K562 (cell line): ENCODE results near the gene SLBP. TPM values are rescaled to one million over a fixed set of nuclear protein-coding genes. Genes with fewer than 3 reads are reported as not detected.
A peak's percentile ranks its signal among the peaks of the same experiment; 100 is the strongest.

ENCODE experiments used
- ATAC-seq: fragments of 200-7000 bp; cut with Tn5 transposase; 3 replicates; pipeline ENCODE4 v1.9.1; 2020; ENCODE audit warnings: moderate library complexity
- BruUV-seq: library from RNA; stranded (reverse); fragments of 400-500 nt; replicated peaks from 2 replicates; lab custom pipeline; 2021; lab: Mats Ljungman, UMichigan
- CTCF ChIA-PET: fragments of 300-600 bp; formaldehyde crosslinking; extraction: SDS; loops from one replicate; lab custom pipeline; 2021; ENCODE audit warnings: low intra/inter-chr PET ratio; lab: Yijun Ruan, JAX
- POLR2A ChIA-PET: fragments of 300-600, 350-650 bp; sonication (Branson Sonifier 250); formaldehyde crosslinking; extraction: SDS; loops from one replicate; lab custom pipeline; 2021; ENCODE audit warnings: antibody characterized with exemption, inconsistent platforms; lab: Yijun Ruan, JAX
- DNase-seq, 4 experiments: peaks; one replicate each; pipeline versions ENCODE4 v3.0.0 to v3.0.0-alpha.2; 2011 to 2018; ENCODE audit warnings: low spot score in 3 of 4, mixed read lengths in 3 of 4; ENCODE audit errors: extremely low read depth in 1 of 4
- FAIRE-seq: peaks from 2 replicates; lab custom pipeline; 2011; peaks lifted over from hg19 to GRCh38; lab: Jason Lieb, UNC
- H2AFZ ChIP-seq: 2 replicates; pipeline ENCODE4 v1.6.0; 2011; ENCODE audit warnings: low read depth, low read length, control low read depth, inconsistent platforms
- H3K27ac ChIP-seq: fragments of 200-600 bp; 3 replicates; pipeline ENCODE4 v1.8.0; 2011; ENCODE audit warnings: low read depth, mild to moderate bottlenecking, control low read depth, inconsistent platforms, low read length, moderate library complexity, mixed read lengths; ENCODE audit errors: extremely low read depth
- H3K27me3 ChIP-seq, 2 experiments: fragments of 300-600 bp in 1 of 2; 2 replicates in 1 of 2; 3 replicates in 1 of 2; pipeline versions ENCODE4 v1.6.0 to v1.8.0; 2011; ENCODE audit warnings: inconsistent platforms in 2 of 2, low read length in 2 of 2, mild to moderate bottlenecking in 1 of 2, mixed read lengths in 1 of 2, moderate library complexity in 1 of 2; ENCODE audit not compliant: control insufficient read depth in 2 of 2, insufficient read depth in 2 of 2
- H3K36me3 ChIP-seq: fragments of 300-600 bp; 3 replicates; pipeline ENCODE4 v1.8.0; 2011; ENCODE audit warnings: mild to moderate bottlenecking, low read length, inconsistent platforms; ENCODE audit not compliant: control insufficient read depth, insufficient read depth
- H3K4me1 ChIP-seq, 2 experiments: fragments of 200-600 bp in 1 of 2; replicated peaks in 1 of 2; 2 replicates in 1 of 2; 3 replicates in 1 of 2; pipeline versions ENCODE4 v1.5.1 to v1.8.0; 2011; ENCODE audit warnings: inconsistent platforms in 2 of 2, low read length in 2 of 2, mild to moderate bottlenecking in 1 of 2, mixed read lengths in 1 of 2, moderate library complexity in 1 of 2; ENCODE audit not compliant: control insufficient read depth in 2 of 2, insufficient read depth in 2 of 2
- H3K4me2 ChIP-seq: 2 replicates; pipeline ENCODE4 v1.6.1; 2011; ENCODE audit warnings: low read length, control low read depth, inconsistent platforms, mixed read lengths; ENCODE audit not compliant: insufficient read depth
- H3K4me3 ChIP-seq: fragments of 200-600 bp; sonication (generic), shearing (Covaris generic); 2 replicates; pipeline ENCODE4 v1.5.1; 2016; ENCODE audit warnings: control low read depth, inconsistent platforms
- H3K79me2 ChIP-seq: fragments of 200-600 bp; 3 replicates; pipeline ENCODE4 v1.8.0; 2011; ENCODE audit warnings: low read length, inconsistent platforms; ENCODE audit not compliant: control insufficient read depth, insufficient read depth
- H3K9ac ChIP-seq, 2 experiments: 2 replicates each; pipeline versions ENCODE4 v1.6.0 to v1.6.1; 2011; ENCODE audit warnings: low read depth in 2 of 2, low read length in 2 of 2, control low read depth in 1 of 2, inconsistent platforms in 1 of 2, mild to moderate bottlenecking in 1 of 2, mixed read lengths in 1 of 2; ENCODE audit not compliant: insufficient read depth in 1 of 2
- H3K9me1 ChIP-seq: one replicate; pipeline ENCODE4 v1.6.0; 2011; ENCODE audit warnings: inconsistent platforms, mild to moderate bottlenecking, low read length, moderate library complexity; ENCODE audit not compliant: control insufficient read depth, insufficient read depth
- H3K9me3 ChIP-seq: replicated peaks from 2 replicates; pipeline ENCODE4 v1.5.1; 2011; ENCODE audit warnings: low read depth, low read length, inconsistent platforms; ENCODE audit not compliant: control insufficient read depth, insufficient read depth
- H4K20me1 ChIP-seq: replicated peaks from 2 replicates; pipeline ENCODE4 v1.6.1; 2011; ENCODE audit warnings: low read length, inconsistent platforms, mixed read lengths; ENCODE audit not compliant: control insufficient read depth, insufficient read depth
- ATF7 ChIP-seq: fragments of 450-650 bp; IDR thresholded peaks from 2 replicates; pipeline ENCODE4 v1.7.1; 2014; ENCODE audit warnings: mild to moderate bottlenecking, moderate library complexity
- CREM ChIP-seq: IDR thresholded peaks from 2 replicates; pipeline ENCODE4 v1.6.1; 2014; ENCODE audit warnings: antibody characterized with exemption, low read depth
- GATAD2B ChIP-seq: fragments of 450-650 bp; IDR thresholded peaks from 2 replicates; pipeline ENCODE4 v1.6.1; 2017; ENCODE audit warnings: mild to moderate bottlenecking, borderline replicate concordance
- HOXB6 ChIP-seq: fragments of 250-450 bp; sonication (Bioruptor Pico); IDR thresholded peaks from 2 replicates; pipeline ENCODE4 v1.5.1; 2022; ENCODE audit warnings: mild to moderate bottlenecking, borderline replicate concordance
- MAFG ChIP-seq: fragments of 450-650 bp; conservative IDR thresholded peaks from 2 replicates; pipeline ENCODE4 v1.6.1; 2016; ENCODE audit warnings: missing genetic modification characterization, missing compliant biosample characterization
- NFE2L1 ChIP-seq: fragments of 450-650 bp; IDR thresholded peaks from 2 replicates; pipeline ENCODE4 v1.6.1; 2016; ENCODE audit warnings: missing genetic modification characterization, low read depth, mild to moderate bottlenecking, missing compliant biosample characterization, moderate library complexity, borderline replicate concordance
- POLR2A ChIP-seq: fragments of 450-650 bp; conservative IDR thresholded peaks from 2 replicates; pipeline ENCODE4 v1.6.1; 2016
- ZFPM2 ChIP-seq: fragments of 250-450 bp; sonication (Bioruptor Pico); IDR thresholded peaks from 2 replicates; pipeline ENCODE4 v1.5.1; 2022; ENCODE audit warnings: mild to moderate bottlenecking
- ZNF324 ChIP-seq: fragments of 250-450 bp; sonication (Bioruptor Pico); IDR thresholded peaks from 2 replicates; pipeline ENCODE4 v1.4.0; 2020; ENCODE audit warnings: mild to moderate bottlenecking
- ZNF592 ChIP-seq: fragments of 450-650 bp; IDR thresholded peaks from 2 replicates; pipeline ENCODE4 v1.6.1; 2017; ENCODE audit warnings: antibody characterized with exemption, mild to moderate bottlenecking
- WGBS: fragments of 100-300 bp; shearing (Covaris generic); methylation state at CpG from one replicate; pipeline ENCODE4 v1.1.6; 2016; ENCODE audit warnings: low coverage, mixed read lengths; ENCODE audit not compliant: insufficient coverage; ENCODE audit errors: missing lambda C conversion rate; 5-methylcytosine and 5-hydroxymethylcytosine counted together
- in situ Hi-C: fragments of 300-500 bp; cut with MboI; formaldehyde crosslinking; loops from 4 replicates; pipeline ENCODE4 v1.15.0; 2018; ENCODE audit warnings: inconsistent platforms, mixed read lengths
- intact Hi-C: fragments of 100-400 bp; cut with micrococcal nuclease; formaldehyde crosslinking; loops from 2 replicates; pipeline ENCODE4 v1.14.2; 2022
- polyA plus RNA-seq, 8 experiments: library from polyadenylated mRNA; depleted of rRNA in 4 of 8; stranded (reverse) in 5 of 8; unstranded in 3 of 8; fragments of >200 nt; fragmentation: Nextera tagmentation in 2 of 8; fragmentation: Illumina TruSeq in 1 of 8; extraction: Ambion mirVana in 2 of 8; extraction: Trizol in 1 of 8; gene quantifications; 2 replicates each; pipeline versions ENCODE4 v1.2.1 to v1.2.3, GENCODE V29; 2011 to 2014; ENCODE audit warnings: inconsistent platforms in 1 of 8, missing spikeins in 1 of 8
- total RNA-seq, 7 experiments: library from RNA; depleted of rRNA in 6 of 7; stranded (reverse); fragments of >200 nt in 6 of 7; fragmentation: Illumina TruSeq in 2 of 7; extraction: Trizol in 2 of 7; gene quantifications; 2 replicates each; pipeline versions ENCODE4 v1.2.1 to v1.2.3, GENCODE V29; 2011 to 2021; ENCODE audit warnings: low replicate concordance in 1 of 7

Gene SLBP
- total and polyA plus RNA-seq, 9 of the 15 experiments (the other 6 are each of a cell fraction or from before 2014, with no cell fraction given) = 49.4 to 221 (median 162) TPM

- CTCF ChIA-PET = no interaction called here
- POLR2A ChIA-PET = no interaction called here
- FAIRE-seq = peak; percentile 64
Observed at GRCh38 chr4:1678244-1678643, 33.9 kb downstream of the SLBP start.

GRCh38 chr4:1676605-1677525 is 35.3 kb downstream of the SLBP start:
- H2AFZ ChIP-seq = peak overlapping the region; percentile 87
- no peaks in the 10 kb centered on the region for H3K9me1 ChIP-seq
- intact Hi-C loops (no loop called here), in situ Hi-C loops (no loop called here)
- H4K20me1 ChIP-seq = no peaks in the 10 kb centered on the region
- ATAC-seq (peak; percentile 96), FAIRE-seq (peak; percentile 100), DNase-seq (peak; percentile 65 to 85 (median 74))
- H3K9ac ChIP-seq = peak overlapping the region; percentile 53 to 74
- no peaks in the 10 kb centered on the region for H3K27me3 ChIP-seq
- peaks cover 15 to 38% of the 10 kb centered on the region in 2 experiments for H3K4me1 ChIP-seq
- H3K4me2 ChIP-seq = peak overlapping the region; percentile 46; the same call in 1 of the 2 replicates
- H3K27ac ChIP-seq = peak overlapping the region; percentile 63
- no peaks in the 10 kb centered on the region for H3K9me3 ChIP-seq
- WGBS = 41% methylated on average over 24 of the region's 25 CpGs
- no peaks in the 10 kb centered on the region for H3K36me3 ChIP-seq
- no peak overlapping the region for H3K4me3 ChIP-seq
- ChIA-PET POLR2A (interaction anchor here (1.0 to 1.1 kb wide), 3 partner anchors 9 to 47 kb away, joined by 3 to 4 read pairs (median 4); no protein-coding TSS in a partner anchor), CTCF (no interaction called here)
- no peaks in the 10 kb centered on the region for H3K79me2 ChIP-seq
- no TSS peak for BruUV-seq
- TF ChIP-seq MAFG (peak; percentile 98), ATF7 (peak; percentile 80), NFE2L1 (tag) (peak; percentile 87), ZNF324 (CRISPR knock-in tag) (no peak), POLR2A (no peak), GATAD2B (0 out of 2 replicates have a peak, but pooled peaks have one; percentile 29), CREM (peak; percentile 87), ZNF592 (peak; percentile 84)

More at GRCh38 chr4:1678244-1678643, 33.9 kb downstream of the SLBP start:
- Histone ChIP-seq H3K4me3 (no peak overlapping the region), H3K4me2 (no peak overlapping the region), H3K36me3 (no peaks in the 10 kb centered on the region), H3K79me2 (no peaks in the 10 kb centered on the region), H3K9ac (peak overlapping the region in 1 of 2 experiments; percentile 65; a peak in 1 of 4 replicates), H3K27ac (no peak overlapping the region), H3K9me3 (no peaks in the 10 kb centered on the region), H3K4me1 (peaks cover 15 to 38% of the 10 kb centered on the region in 2 experiments), H3K27me3 (no peaks in the 10 kb centered on the region), H3K9me1 (no peaks in the 10 kb centered on the region), H4K20me1 (no peaks in the 10 kb centered on the region), H2AFZ (no peak overlapping the region)
- TF ChIP-seq ZFPM2 (CRISPR knock-in tag) (no peak), HOXB6 (CRISPR knock-in tag) (no peak)
- 25% methylated on average over 5 of the region's 5 CpGs for WGBS
- BruUV-seq = no TSS peak
- DNase-seq = no peak
- in situ Hi-C loops (no loop called here), intact Hi-C loops (no loop called here)
- no peak for ATAC-seq
